K562 (cell line): ENCODE measurements around the gene CCR8. TPM values are rescaled to one million over a fixed set of nuclear protein-coding genes. Genes with fewer than 3 reads are reported as not detected.

Experiments used
- ARID2 ChIP-seq: fragments of 450-650 bp; IDR thresholded peaks from 2 replicates; pipeline ENCODE4 v1.6.1; 2017; ENCODE audit warnings: antibody characterized with exemption, mild to moderate bottlenecking
- BHLHE40 ChIP-seq: IDR thresholded peaks from 2 replicates; pipeline ENCODE4 v1.6.1; 2011; ENCODE audit warnings: low read length, improper control_type of control experiment
- CREB3L1 ChIP-seq: fragments of 450-650 bp; IDR thresholded peaks from 2 replicates; pipeline ENCODE4 v1.6.1; 2014; ENCODE audit warnings: low read depth, mild to moderate bottlenecking, moderate library complexity, borderline replicate concordance
- CXXC5 ChIP-seq: fragments of 250-450 bp; sonication (Bioruptor Pico); IDR thresholded peaks from 2 replicates; pipeline ENCODE4 v1.8.0; 2022; ENCODE audit warnings: inconsistent platforms, mild to moderate bottlenecking, moderate library complexity
- ELF4 ChIP-seq: fragments of 450-650 bp; formaldehyde crosslinking; IDR thresholded peaks from 2 replicates; pipeline ENCODE4 v1.4.0; 2022; ENCODE audit warnings: missing genetic modification characterization
- HMG20A ChIP-seq: fragments of 450-650 bp; formaldehyde crosslinking; conservative IDR thresholded peaks from 2 replicates; pipeline ENCODE4 v1.4.0; 2020; ENCODE audit warnings: mild to moderate bottlenecking, mixed read lengths
- IRF2 ChIP-seq: sonication (generic); formaldehyde crosslinking; IDR thresholded peaks from 2 replicates; pipeline ENCODE4 v1.8.1; 2022; ENCODE audit warnings: mild to moderate bottlenecking, missing genetic modification reagents
- MAX ChIP-seq: sonication (generic); formaldehyde crosslinking; IDR thresholded peaks from 2 replicates; pipeline ENCODE4 v1.9.0; 2022; ENCODE audit warnings: mild to moderate bottlenecking, missing genetic modification reagents
- MYC ChIP-seq, 2 experiments: fragments of 250-450 bp in 1 of 2; sonication (Bioruptor Pico) in 1 of 2; IDR thresholded peaks; 2 replicates each; pipeline versions ENCODE4 v1.5.1 to v1.6.1; 2012 to 2021; ENCODE audit warnings: low read depth in 2 of 2, borderline replicate concordance in 1 of 2, improper control_type of control experiment in 1 of 2, low read length in 1 of 2, mild to moderate bottlenecking in 1 of 2, moderate library complexity in 1 of 2
- RAD21 ChIP-seq, 2 experiments: fragments of 250-450 bp in 1 of 2; fragments of 450-650 bp in 1 of 2; sonication (Bioruptor Pico) in 1 of 2; formaldehyde crosslinking in 1 of 2; IDR thresholded peaks in 1 of 2; conservative IDR thresholded peaks in 1 of 2; 2 replicates each; pipeline versions ENCODE4 v1.4.0 to v1.8.0; 2020 to 2022; ENCODE audit warnings: mild to moderate bottlenecking in 2 of 2, moderate library complexity in 1 of 2
- RBBP5 ChIP-seq: fragments of 200-600 bp; sonication (generic); IDR thresholded peaks from 2 replicates; pipeline ENCODE4 v1.6.1; 2012; ENCODE audit warnings: borderline replicate concordance, mild to moderate bottlenecking, low read length, control low read depth, inconsistent platforms; ENCODE audit not compliant: insufficient read depth, poor library complexity, severe bottlenecking
- SETDB1 ChIP-seq: IDR thresholded peaks from one replicate; pipeline ENCODE4 v1.6.1; 2012; ENCODE audit warnings: low read length, control low read depth, inconsistent platforms
- SMAD4 ChIP-seq: fragments of 250-450 bp; sonication (Bioruptor Pico); conservative IDR thresholded peaks from 2 replicates; pipeline ENCODE4 v1.8.0; 2021; ENCODE audit warnings: inconsistent platforms, mild to moderate bottlenecking, moderate library complexity
- TBP ChIP-seq: optimal IDR thresholded peaks from 2 replicates; pipeline ENCODE3; 2011; ENCODE audit warnings: low read depth, low read length, improper control_type of control experiment
- TEAD1 ChIP-seq, 2 experiments: fragments of 450-650 bp in 1 of 2; sonication (generic) in 1 of 2; formaldehyde crosslinking; IDR thresholded peaks; 2 replicates each; pipeline versions ENCODE4 v1.4.0 to v1.8.0; 2020 to 2022; ENCODE audit warnings: mild to moderate bottlenecking in 2 of 2, missing genetic modification reagents in 1 of 2
- ZNF12 ChIP-seq: sonication (generic); formaldehyde crosslinking; IDR thresholded peaks from 2 replicates; pipeline ENCODE4 v1.4.0; 2020; ENCODE audit warnings: mild to moderate bottlenecking, missing genetic modification reagents
- ZNF224 ChIP-seq: sonication (generic); formaldehyde crosslinking; IDR thresholded peaks from 2 replicates; pipeline ENCODE4 v1.8.0; 2022; ENCODE audit warnings: mild to moderate bottlenecking, missing genetic modification reagents
- ZNF717 ChIP-seq: fragments of 250-450 bp; sonication (Bioruptor Pico); IDR thresholded peaks from 2 replicates; pipeline ENCODE4 v1.5.0; 2021
- polyA plus RNA-seq, 8 experiments: library from polyadenylated mRNA; depleted of rRNA in 4 of 8; stranded (reverse) in 5 of 8; unstranded in 3 of 8; fragments of >200 nt; fragmentation: Nextera tagmentation in 2 of 8; fragmentation: Illumina TruSeq in 1 of 8; extraction: Ambion mirVana in 2 of 8; extraction: Trizol in 1 of 8; gene quantifications; 2 replicates each; pipeline versions ENCODE4 v1.2.1 to v1.2.3, GENCODE V29; 2011 to 2014; ENCODE audit warnings: inconsistent platforms in 1 of 8, missing spikeins in 1 of 8
- total RNA-seq, 7 experiments: library from RNA; depleted of rRNA in 6 of 7; stranded (reverse); fragments of >200 nt in 6 of 7; fragmentation: Illumina TruSeq in 2 of 7; extraction: Trizol in 2 of 7; gene quantifications; 2 replicates each; pipeline versions ENCODE4 v1.2.1 to v1.2.3, GENCODE V29; 2011 to 2021; ENCODE audit warnings: low replicate concordance in 1 of 7
- TF ChIP-seq, protein P1 (sequence below), 2 experiments: fragments of 250-450 bp in 1 of 2; fragments of 450-650 bp in 1 of 2; sonication (Bioruptor Pico) in 1 of 2; IDR thresholded peaks; 2 replicates each; pipeline versions ENCODE4 v1.6.1 to v1.8.0; 2016 to 2021; ENCODE audit warnings: mild to moderate bottlenecking in 2 of 2, moderate library complexity in 2 of 2, missing compliant biosample characterization in 1 of 2, missing genetic modification characterization in 1 of 2
- TF ChIP-seq, protein P2 (sequence below), 3 experiments: IDR thresholded peaks in 2 of 3; conservative IDR thresholded peaks in 1 of 3; 2 replicates each; pipeline ENCODE4 v1.5.1; 2011 to 2012; ENCODE audit warnings: low read length in 3 of 3, mild to moderate bottlenecking in 3 of 3, control low read depth in 2 of 3, improper control_type of control experiment in 1 of 3, inconsistent platforms in 1 of 3, low read depth in 1 of 3, mixed read lengths in 1 of 3, moderate library complexity in 1 of 3; ENCODE audit not compliant: insufficient read depth in 2 of 3
- TF ChIP-seq, protein P3 (sequence below): sonication (generic); IDR thresholded peaks from 2 replicates; pipeline ENCODE4 v1.6.1; 2016

The CCR8 gene
- total and polyA plus RNA-seq, 9 of the 15 experiments (the other 6 are each of a cell fraction or from before 2014, with no cell fraction given): not detected

DNA sequence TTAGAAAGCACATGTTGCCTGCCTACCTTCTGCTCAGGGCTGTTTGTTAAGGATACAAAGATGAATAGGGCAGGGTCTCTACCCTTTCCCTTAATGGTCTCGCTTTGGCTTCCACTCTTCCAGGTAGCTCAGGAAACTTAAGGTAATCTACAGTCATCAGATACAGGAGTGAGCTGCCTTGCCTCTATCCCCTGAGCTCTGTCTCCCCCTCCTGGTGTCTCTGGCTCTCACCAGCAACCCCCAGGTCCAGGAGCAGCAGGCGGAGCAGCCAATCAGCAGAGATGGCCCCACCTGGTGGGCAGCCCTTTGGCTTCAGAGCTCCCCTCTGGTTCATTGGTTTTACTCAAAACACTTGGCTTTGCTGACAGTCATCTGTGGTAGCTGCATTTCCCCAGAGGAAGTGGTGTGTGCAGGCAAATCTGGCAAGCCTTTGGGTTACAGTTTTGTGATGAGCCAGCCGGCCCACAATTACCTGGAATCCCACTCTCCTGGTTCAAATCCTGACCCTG, 41.2 kb upstream of the CCR8 start (continued):
- TF ChIP-seq TEAD1 (CRISPR knock-in tag; IDR thresholded peaks at IDR 0.05): 0 out of 4 replicates have a peak, but pooled peaks have one; percentile 8 to 59
- no peak for TF ChIP-seq ZNF224
- TF ChIP-seq RBBP5: no peak
- TF ChIP-seq, protein P1, sequence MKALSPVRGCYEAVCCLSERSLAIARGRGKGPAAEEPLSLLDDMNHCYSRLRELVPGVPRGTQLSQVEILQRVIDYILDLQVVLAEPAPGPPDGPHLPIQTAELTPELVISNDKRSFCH (CRISPR knock-in tag; IDR thresholded peaks at IDR 0.05): no peak
- TF ChIP-seq, protein P1 (tag; IDR thresholded peaks at IDR 0.05): peak; percentile 16; the same call in 1 of the 2 replicates
- no peak for TF ChIP-seq HMG20A (CRISPR knock-in tag)
- TF ChIP-seq ZNF717 (CRISPR knock-in tag): no peak
- 0 out of 2 replicates have a peak, but pooled peaks have one; percentile 56 for TF ChIP-seq ZNF12 (CRISPR knock-in tag)
- TF ChIP-seq IRF2 (CRISPR knock-in tag): no peak
- TF ChIP-seq SMAD4: 0 out of 2 replicates have a peak, but pooled peaks have one; percentile 3
- peak; percentile 99 for TF ChIP-seq ARID2
- no peak for TF ChIP-seq CREB3L1
- TF ChIP-seq, protein P2, sequence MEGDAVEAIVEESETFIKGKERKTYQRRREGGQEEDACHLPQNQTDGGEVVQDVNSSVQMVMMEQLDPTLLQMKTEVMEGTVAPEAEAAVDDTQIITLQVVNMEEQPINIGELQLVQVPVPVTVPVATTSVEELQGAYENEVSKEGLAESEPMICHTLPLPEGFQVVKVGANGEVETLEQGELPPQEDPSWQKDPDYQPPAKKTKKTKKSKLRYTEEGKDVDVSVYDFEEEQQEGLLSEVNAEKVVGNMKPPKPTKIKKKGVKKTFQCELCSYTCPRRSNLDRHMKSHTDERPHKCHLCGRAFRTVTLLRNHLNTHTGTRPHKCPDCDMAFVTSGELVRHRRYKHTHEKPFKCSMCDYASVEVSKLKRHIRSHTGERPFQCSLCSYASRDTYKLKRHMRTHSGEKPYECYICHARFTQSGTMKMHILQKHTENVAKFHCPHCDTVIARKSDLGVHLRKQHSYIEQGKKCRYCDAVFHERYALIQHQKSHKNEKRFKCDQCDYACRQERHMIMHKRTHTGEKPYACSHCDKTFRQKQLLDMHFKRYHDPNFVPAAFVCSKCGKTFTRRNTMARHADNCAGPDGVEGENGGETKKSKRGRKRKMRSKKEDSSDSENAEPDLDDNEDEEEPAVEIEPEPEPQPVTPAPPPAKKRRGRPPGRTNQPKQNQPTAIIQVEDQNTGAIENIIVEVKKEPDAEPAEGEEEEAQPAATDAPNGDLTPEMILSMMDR (IDR thresholded peaks at IDR 0.05 in 2 of 3, conservative IDR thresholded peaks at IDR 0.05 in 1 of 3; ENCODE audit: insufficient read depth in 2 of 3, low read depth in 1 of 3, low read length in 3 of 3): peak; percentile 99 to 100 (median 99)
- TF ChIP-seq BHLHE40: peak; percentile 50; the same call in 1 of the 2 replicates
- peak; percentile 67; the same call in 1 of the 2 replicates for TF ChIP-seq MYC (IDR thresholded peaks at IDR 0.05; ENCODE audit: low read depth, low read length)
- TF ChIP-seq MYC (CRISPR knock-in tag; IDR thresholded peaks at IDR 0.05; ENCODE audit: borderline replicate concordance, low read depth): no peak
- TF ChIP-seq, protein P3, sequence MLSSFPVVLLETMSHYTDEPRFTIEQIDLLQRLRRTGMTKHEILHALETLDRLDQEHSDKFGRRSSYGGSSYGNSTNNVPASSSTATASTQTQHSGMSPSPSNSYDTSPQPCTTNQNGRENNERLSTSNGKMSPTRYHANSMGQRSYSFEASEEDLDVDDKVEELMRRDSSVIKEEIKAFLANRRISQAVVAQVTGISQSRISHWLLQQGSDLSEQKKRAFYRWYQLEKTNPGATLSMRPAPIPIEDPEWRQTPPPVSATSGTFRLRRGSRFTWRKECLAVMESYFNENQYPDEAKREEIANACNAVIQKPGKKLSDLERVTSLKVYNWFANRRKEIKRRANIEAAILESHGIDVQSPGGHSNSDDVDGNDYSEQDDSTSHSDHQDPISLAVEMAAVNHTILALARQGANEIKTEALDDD: peak; percentile 47; the same call in 1 of the 2 replicates
- no peak for TF ChIP-seq SETDB1
- TF ChIP-seq TBP: peak; percentile 22
- peak; percentile 41; the same call in 1 of the 2 replicates for TF ChIP-seq ELF4 (CRISPR knock-in tag)
- peak; percentile 100 for TF ChIP-seq RAD21 (CRISPR knock-in tag; conservative IDR thresholded peaks at IDR 0.05 in 1 of 2, IDR thresholded peaks at IDR 0.05 in 1 of 2)
- TF ChIP-seq CXXC5 (CRISPR knock-in tag): peak; percentile 30; the same call in 1 of the 2 replicates
- TF ChIP-seq MAX: no peak
